Measurements from ENCODE around the gene CCDC47.
"Not testable (repeated sequence)": the region's sequence is repeated elsewhere in the genome, so short reads cannot be mapped to it uniquely, and the experiment has no call there.

CCDC47 gene, protein sequence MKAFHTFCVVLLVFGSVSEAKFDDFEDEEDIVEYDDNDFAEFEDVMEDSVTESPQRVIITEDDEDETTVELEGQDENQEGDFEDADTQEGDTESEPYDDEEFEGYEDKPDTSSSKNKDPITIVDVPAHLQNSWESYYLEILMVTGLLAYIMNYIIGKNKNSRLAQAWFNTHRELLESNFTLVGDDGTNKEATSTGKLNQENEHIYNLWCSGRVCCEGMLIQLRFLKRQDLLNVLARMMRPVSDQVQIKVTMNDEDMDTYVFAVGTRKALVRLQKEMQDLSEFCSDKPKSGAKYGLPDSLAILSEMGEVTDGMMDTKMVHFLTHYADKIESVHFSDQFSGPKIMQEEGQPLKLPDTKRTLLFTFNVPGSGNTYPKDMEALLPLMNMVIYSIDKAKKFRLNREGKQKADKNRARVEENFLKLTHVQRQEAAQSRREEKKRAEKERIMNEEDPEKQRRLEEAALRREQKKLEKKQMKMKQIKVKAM

GRCh38 chr17:63773272-63774140 is at the start of gene CCDC47:
TSS of gene CCDC47 (minus strand) at chr17:63773597. CDS start at chr17:63766175, 7,422 bp downstream.
- DNase-seq: peak; percentile 99

GRCh38 chr17:63822537-63822936 is 49.1 kb upstream of the CCDC47 start:
- DNase-seq: no peak

- no peak for DNase-seq
These were observed 48.4 kb upstream of the CCDC47 start for GRCh38 chr17:63821804-63822203.

DNA sequence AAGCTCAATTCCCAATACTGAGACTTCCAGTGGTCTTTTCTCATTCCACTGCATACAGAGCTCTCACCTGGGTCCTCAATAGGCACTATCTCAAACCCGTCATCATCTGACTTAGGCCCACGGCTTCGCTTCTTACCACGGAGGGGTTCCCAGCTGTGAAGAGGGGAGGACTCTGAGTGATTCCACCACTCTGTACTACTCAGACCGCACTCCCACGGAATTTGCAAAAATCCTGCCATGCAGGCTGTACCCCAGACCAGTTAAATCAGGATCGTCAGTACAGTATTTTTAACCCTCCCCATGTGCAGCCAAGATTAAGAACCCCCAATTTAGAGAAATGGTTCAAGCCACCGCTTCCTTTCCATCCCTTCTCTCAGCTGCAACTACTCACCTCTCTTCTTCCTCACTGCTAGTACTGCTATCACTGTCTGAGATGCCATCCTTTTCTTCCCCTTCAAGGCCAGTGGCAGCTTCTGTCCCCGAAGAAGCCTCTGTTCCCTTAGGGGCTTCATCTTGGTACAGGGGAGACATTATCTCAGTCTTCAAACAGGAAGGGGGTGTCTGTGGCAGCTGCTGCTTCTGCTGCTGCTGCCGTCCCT is 47.7 kb upstream of the CCDC47 start:
- no peak for DNase-seq

DNA sequence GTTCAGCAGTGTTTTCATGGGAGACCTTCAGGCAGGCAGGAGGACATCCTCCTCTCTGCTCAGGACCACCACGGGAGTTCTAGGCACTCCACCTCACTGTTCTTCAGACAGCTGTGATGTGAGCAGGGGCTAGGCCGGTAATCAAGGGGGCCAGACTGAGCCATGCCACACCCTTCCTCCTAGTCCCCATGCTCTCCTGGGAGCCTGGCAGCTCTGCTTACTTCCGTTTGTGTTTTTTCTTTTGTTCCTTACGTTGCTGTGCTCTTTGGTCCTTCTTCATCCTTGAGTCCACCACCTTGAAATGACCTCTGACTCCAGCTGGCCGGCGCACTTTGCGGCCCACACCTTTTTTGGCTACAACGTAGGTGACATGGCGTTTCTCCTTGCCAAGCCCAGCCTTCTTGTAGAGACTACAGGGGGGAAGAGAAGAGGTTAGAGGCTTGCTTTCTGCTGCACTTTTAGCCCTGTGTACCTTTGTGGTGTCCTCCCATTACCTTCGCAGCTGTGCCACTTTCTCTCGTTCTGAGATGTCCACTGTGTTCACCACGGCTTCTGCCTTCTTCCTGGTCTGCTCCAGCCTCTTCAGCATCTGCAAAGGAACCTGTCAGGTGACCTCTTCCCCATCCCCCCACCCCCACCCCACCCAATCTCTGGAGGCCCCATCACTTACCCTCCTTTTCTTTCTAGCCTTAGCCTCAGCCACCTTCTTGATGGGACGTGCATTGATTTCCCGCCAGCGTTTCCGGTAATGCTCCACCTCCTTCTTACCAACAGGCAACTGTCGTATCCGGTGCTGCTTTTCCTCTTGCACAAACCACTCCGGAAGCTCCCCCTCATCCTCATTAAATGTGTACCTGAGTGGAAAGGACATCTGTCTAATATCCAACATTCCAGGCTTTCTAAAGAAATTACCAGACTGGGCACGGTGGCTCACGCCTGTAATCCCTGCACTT is 46.5 kb upstream of the CCDC47 start:
- DNase-seq: no peak

- DNase-seq: no peak
These were observed 45.7 kb upstream of the CCDC47 start for GRCh38 chr17:63819131-63819530.

DNA sequence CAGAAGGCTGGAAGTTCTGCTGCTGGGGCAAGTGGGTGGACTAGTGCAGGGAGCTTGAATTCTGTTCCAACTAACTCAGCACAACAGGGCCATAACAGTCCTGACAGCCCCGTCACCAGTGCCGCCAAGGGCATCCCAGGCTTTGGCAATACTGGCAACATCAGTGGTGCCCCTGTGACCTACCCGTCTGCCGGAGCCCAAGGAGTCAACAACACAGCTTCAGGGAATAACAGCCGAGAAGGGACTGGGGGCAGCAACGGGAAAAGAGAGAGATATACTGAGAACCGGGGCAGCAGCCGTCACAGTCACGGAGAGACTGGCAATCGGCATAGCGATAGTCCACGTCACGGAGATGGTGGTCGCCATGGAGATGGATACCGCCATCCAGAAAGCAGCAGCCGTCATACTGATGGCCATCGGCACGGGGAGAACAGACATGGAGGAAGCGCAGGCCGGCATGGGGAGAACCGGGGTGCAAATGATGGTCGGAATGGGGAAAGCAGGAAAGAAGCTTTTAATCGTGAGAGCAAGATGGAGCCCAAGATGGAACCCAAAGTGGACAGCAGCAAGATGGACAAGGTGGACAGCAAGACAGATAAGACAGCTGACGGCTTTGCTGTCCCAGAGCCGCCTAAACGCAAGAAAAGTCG is 44.5 kb upstream of the CCDC47 start:
- no peak for DNase-seq

DNA sequence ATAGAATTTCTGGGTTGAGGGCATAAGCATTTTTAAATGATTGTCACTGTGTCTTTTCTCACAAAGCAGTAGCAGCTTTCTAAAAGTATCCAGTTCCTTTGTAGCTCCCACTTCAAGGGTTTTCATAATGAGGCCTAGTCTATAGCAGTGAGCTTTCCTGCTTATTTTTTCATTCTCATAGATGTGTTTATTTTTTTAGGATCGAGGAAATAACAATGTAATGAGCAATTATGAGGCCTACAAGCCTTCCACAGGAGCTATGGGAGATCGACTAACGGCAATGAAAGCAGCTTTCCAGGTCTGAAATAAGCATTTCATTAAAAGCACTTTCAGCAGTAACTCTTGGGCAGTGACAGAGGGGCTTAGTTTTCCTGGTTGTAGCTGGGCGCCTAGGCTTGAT is 43.3 kb upstream of the CCDC47 start:
- DNase-seq: no peak

- DNase-seq: no peak
These were observed 42.7 kb upstream of the CCDC47 start for GRCh38 chr17:63816123-63816522.

GRCh38 chr17:63809970-63810369 is 36.6 kb upstream of the CCDC47 start:
- no peak for DNase-seq

- DNase-seq: no peak
These were observed 32.2 kb upstream of the CCDC47 start for GRCh38 chr17:63805591-63805990.

- no peak for DNase-seq
These were observed 30.9 kb upstream of the CCDC47 start for GRCh38 chr17:63804328-63804727.

- DNase-seq: no peak
These were observed 27.4 kb upstream of the CCDC47 start for GRCh38 chr17:63800783-63801182.

DNA sequence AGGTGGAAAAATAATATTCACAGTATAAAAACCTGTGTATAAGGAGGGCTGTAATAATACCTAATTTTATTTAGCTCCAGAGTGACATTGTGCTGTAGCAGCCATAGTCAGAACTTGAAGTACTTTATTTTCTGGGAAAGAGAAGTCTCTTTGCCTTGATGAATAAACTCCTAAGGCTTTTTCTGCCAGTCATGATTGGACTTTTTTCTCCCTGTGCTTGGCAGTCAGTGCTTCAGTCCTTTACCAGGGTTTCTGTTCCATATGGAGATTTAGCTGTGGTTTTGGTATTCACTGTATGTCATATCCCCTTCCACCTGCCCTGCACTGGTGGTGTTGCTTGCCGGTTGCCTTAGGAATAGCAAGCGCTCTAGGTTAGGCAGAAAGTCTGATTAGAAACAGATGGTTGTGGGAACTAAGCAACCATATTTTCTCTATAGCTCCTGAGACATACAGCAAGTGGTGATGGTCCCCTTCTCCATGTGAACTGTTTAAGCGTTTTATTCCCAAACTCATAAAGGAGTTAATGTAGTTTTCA is 25.2 kb upstream of the CCDC47 start:
- DNase-seq: no peak

DNA sequence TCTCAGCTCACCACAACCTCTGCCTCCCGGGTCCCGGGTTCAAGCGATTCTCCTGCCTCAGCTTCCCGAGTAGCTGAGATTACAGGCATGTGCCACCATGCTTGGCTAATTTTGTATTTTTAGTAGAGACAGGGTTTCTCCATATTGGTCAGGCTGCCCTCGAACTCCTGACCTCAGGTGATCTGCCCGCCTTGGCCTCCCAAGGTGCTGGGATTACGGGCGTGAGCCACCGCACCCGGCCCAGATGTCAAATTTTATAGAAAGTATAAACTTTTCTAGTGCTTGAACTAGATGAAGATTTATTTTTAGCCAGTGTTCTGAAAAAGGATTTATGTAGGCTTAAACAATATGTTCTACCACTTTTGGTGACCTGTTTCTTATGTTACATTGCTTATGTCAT is 23.0 kb upstream of the CCDC47 start:
- not testable (repeated sequence) for DNase-seq

DNA sequence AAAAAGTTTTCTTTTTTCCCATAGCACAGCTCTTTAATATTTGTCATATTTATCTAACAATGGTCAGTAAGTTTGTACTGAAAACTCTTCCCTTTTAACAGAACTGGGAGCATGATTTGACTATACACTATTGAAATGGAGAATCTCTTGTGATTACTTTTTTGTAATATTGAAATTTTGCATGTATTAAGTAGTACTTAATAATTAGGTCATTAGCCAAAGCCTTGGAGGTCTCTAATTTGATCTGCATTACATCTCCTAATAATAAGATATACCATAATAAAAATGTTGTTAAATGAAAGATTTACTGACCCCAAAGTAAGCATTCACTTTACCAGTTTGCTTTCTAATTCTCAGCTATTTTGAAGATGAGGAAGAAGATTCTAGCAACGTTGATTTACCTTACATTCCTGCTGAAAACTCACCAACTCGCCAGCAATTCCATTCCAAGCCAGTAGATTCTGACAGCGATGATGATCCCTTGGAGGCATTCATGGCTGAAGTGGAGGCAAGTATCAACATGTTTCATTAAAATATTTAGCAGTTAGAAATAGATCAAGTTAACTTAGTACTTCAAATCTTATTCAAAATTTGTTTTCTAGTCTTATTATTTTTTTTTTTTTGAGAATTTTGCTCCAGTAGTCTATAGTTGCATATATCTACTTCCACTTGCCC is 18.8 kb upstream of the CCDC47 start:
- no peak for DNase-seq

DNA sequence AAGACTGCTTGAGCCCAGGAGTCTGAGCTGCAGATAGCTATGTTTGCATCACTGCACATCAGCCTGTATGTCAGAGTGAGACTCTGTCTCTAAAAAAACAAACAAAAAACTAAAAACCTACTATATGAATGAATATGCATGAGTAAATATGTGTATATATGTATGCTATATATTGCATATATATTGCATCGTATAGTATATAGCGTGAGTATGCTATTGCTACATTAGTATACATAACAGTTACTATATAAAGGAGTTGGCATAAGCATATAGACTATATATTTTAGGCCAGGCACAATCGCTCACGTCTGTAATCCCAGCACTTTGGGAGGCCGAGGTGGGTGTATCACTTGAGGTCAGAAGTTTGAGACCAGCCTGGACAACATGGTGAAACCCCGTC is 16.7 kb upstream of the CCDC47 start:
- DNase-seq: no peak

GRCh38 chr17:63786971-63787711 is 13.7 kb upstream of the CCDC47 start:
- DNase-seq: no peak

GRCh38 chr17:63786117-63786516 is 12.7 kb upstream of the CCDC47 start:
- no peak for DNase-seq

DNA sequence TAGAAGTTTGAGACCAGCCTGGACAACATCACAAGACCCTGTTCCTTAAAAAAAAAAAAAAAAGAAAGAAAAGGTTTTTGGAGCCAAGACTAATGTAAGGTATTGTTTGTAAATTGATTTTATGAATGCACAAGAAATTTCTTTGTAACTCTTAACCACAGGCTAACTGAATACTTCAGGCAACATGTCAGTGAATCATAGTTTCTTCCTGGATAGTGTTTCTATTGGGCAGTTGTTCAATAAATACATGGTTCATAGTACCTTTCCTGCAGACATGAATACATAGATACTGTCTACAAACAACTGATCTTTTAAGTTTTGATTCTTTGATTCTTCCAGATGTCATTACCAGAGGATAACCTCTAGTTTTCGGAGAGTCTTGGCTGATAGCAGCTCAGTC is 12.2 kb upstream of the CCDC47 start:
- no peak for DNase-seq

All from activated CD4-positive, alpha-beta T cell treated with anti-CD3 and anti-CD28 coated beads, Interleukin-2, amount 50 U/mL, for 16 hours (primary cell).